GM04504 (cell line): ENCODE results near the gene PACSIN3.
"Not testable (repeated sequence)": the region's sequence is repeated elsewhere in the genome, so short reads cannot be mapped to it uniquely, and the experiment has no call there.

Experiments
- DNase-seq: peaks from one replicate; pipeline ENCODE4 v3.0.0-alpha.2; 2012; ENCODE audit warnings: low read depth

PACSIN3 gene

GRCh38 chr11:47192111-47192510, 5.9 kb upstream of the PACSIN3 start:
- DNase-seq, result no peak

- DNase-seq, result not testable (repeated sequence)
These were observed 4.9 kb upstream of the PACSIN3 start for GRCh38 chr11:47191137-47191536.

- peak; percentile 34 for DNase-seq
These were observed 3.0 kb upstream of the PACSIN3 start for GRCh38 chr11:47189100-47189834.

- DNase-seq, result no peak
These were observed 2.0 kb upstream of the PACSIN3 start for GRCh38 chr11:47188259-47188658.

GRCh38 chr11:47187723-47188122, 1.5 kb upstream of the PACSIN3 start:
- no peak for DNase-seq

- DNase-seq, result no peak
These were observed 764 bp upstream of the PACSIN3 start for GRCh38 chr11:47186700-47187695.

- no peak for DNase-seq
These were observed 744 bp downstream of the PACSIN3 start for GRCh38 chr11:47185305-47186075.

GRCh38 chr11:47184711-47185304, 1.4 kb downstream of the PACSIN3 start:
- DNase-seq, result no peak

- no peak for DNase-seq
These were observed 2.3 kb downstream of the PACSIN3 start for GRCh38 chr11:47183969-47184368.

GRCh38 chr11:47183031-47183856, 3.0 kb downstream of the PACSIN3 start:
- DNase-seq, result no peak

GRCh38 chr11:47182380-47182779, 3.9 kb downstream of the PACSIN3 start:
- DNase-seq, result no peak

GRCh38 chr11:47181271-47181670, 5.0 kb downstream of the PACSIN3 start:
- DNase-seq, result no peak

- DNase-seq, result no peak
These were observed 6.0 kb downstream of the PACSIN3 start for GRCh38 chr11:47180006-47180787.

- no peak for DNase-seq
These were observed 6.6 kb downstream of the PACSIN3 start for GRCh38 chr11:47179655-47179991.

GRCh38 chr11:47178737-47179654, 7.2 kb downstream of the PACSIN3 start:
- no peak for DNase-seq

GRCh38 chr11:47178316-47178715, 7.9 kb downstream of the PACSIN3 start:
- no peak for DNase-seq

- no peak for DNase-seq
These were observed 8.4 kb downstream of the PACSIN3 start for GRCh38 chr11:47177846-47178245.

- DNase-seq, result peak; percentile 66
These were observed 8.9 kb downstream of the PACSIN3 start for GRCh38 chr11:47177229-47177845.
